Mesothelial cell of epicardium (in vitro differentiated cells): ENCODE measurements around the gene PRF1. TPM values are rescaled to one million over a fixed set of nuclear protein-coding genes. Genes with fewer than 3 reads are reported as not detected.

Experiments used
- DNase-seq, 2 experiments: peaks; one replicate each; pipeline ENCODE4 v3.0.0; 2021; ENCODE audit warnings: low spot score in 2 of 2; ENCODE audit not compliant: unreplicated experiment in 2 of 2
- H3K27ac Mint-ChIP-seq: 2 replicates; pipeline ENCODE4 v1.8.0; 2021; ENCODE audit warnings: mixed read lengths
- H3K27me3 Mint-ChIP-seq: 2 replicates; pipeline ENCODE4 v1.8.0; 2021; ENCODE audit warnings: low read depth, mixed read lengths
- H3K36me3 Mint-ChIP-seq: 2 replicates; pipeline ENCODE4 v1.8.0; 2021; ENCODE audit warnings: mixed read lengths
- H3K4me1 Mint-ChIP-seq: 2 replicates; pipeline ENCODE4 v1.8.0; 2021; ENCODE audit warnings: mixed read lengths
- H3K4me3 Mint-ChIP-seq: 2 replicates; pipeline ENCODE4 v1.8.0; 2021; ENCODE audit warnings: mild to moderate bottlenecking, moderate library complexity, mixed read lengths
- H3K9me3 Mint-ChIP-seq: 2 replicates; pipeline ENCODE4 v1.8.0; 2021; ENCODE audit warnings: mixed read lengths
- CTCF ChIP-seq: fragments of 200-600 bp; sonication (generic); IDR thresholded peaks from one replicate; pipeline ENCODE4 v1.5.0; 2021; ENCODE audit warnings: antibody characterized with exemption; ENCODE audit not compliant: unreplicated experiment
- total RNA-seq: library from RNA; stranded (reverse); gene quantifications from 3 replicates; pipeline ENCODE4 v1.2.1, GENCODE V29; 2021

PRF1 gene
- total RNA-seq, 1 donor from 2014 or later: 0.13 TPM

- no peak overlapping the region for H3K27ac Mint-ChIP-seq
- H3K4me3 Mint-ChIP-seq: no peak overlapping the region
- peaks cover 41% of the 10 kb centered on the region for H3K4me1 Mint-ChIP-seq
- H3K9me3 Mint-ChIP-seq: no peaks in the 10 kb centered on the region
- TF ChIP-seq CTCF: no peak
- peaks cover 24% of the 10 kb centered on the region for H3K27me3 Mint-ChIP-seq
- no peak for DNase-seq
- H3K36me3 Mint-ChIP-seq: no peaks in the 10 kb centered on the region
These were observed 16.1 kb downstream of the PRF1 start for GRCh38 chr10:70586348-70586930.

DNA sequence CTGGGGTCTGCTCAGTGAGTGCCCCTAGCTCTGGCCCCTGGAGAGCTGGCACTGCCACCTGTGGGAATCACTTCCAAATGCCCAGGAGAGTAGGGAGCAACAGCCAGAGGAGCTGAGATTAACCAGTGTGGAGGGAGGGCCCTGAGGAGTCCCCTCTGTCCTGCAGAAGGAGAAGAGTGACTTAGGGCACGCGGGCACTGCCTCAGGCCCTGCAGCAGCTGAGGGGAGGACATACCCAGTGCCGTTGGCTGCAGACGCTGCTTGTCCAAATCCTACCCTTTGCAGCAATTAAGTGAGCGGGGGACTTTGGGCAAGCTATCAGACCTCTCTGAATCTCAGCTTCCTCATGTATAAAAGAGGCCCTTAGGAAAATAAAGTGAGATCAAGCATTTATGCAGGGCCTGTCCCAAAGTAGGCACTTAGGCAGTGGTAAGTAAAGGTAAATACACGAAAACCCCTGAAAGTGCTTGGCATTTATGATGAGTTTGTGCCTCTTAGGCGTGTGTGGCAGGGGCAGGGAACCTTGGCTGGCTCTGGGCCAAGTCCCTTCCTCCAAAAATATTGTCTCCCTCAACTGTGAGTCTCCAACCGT, 16.9 kb downstream of the PRF1 start:
- no peak for DNase-seq
- H3K4me3 Mint-ChIP-seq: no peak overlapping the region
- peaks cover 37% of the 10 kb centered on the region for H3K4me1 Mint-ChIP-seq
- peaks cover 19% of the 10 kb centered on the region for H3K27me3 Mint-ChIP-seq
- peak overlapping the region; percentile 30 for H3K27ac Mint-ChIP-seq
- no peaks in the 10 kb centered on the region for H3K9me3 Mint-ChIP-seq
- TF ChIP-seq CTCF: no peak
- no peaks in the 10 kb centered on the region for H3K36me3 Mint-ChIP-seq

- peak overlapping the region; percentile 50 for H3K27ac Mint-ChIP-seq
- no peaks in the 10 kb centered on the region for H3K9me3 Mint-ChIP-seq
- H3K36me3 Mint-ChIP-seq: no peaks in the 10 kb centered on the region
- peak; percentile 53 to 69 for DNase-seq
- H3K27me3 Mint-ChIP-seq: peaks cover 18% of the 10 kb centered on the region
- H3K4me3 Mint-ChIP-seq: no peak overlapping the region
- peaks cover 37% of the 10 kb centered on the region for H3K4me1 Mint-ChIP-seq
- no peak for TF ChIP-seq CTCF
These were observed 17.5 kb downstream of the PRF1 start for GRCh38 chr10:70584909-70585544.

DNA sequence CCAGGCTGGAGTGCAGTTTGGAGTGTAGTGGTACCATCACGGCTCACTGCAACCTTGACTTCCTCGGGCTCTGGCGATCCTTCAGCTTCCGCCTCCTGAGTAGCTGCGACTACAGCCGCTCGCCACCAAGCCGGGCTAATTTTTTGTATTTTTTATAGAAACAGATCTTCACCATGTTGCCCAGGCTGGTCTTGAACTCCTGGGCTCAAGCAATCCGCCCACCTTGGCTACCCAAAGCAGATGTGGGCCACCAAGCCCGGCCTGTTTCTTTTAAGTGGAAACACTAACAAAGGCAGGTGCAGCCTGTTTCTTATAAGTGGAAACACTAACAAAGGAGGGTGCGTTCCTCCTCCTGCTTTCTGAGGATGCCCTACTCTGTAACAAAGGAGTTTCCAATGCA, 18.2 kb downstream of the PRF1 start:
- H3K36me3 Mint-ChIP-seq: no peaks in the 10 kb centered on the region
- DNase-seq: no peak
- no peak overlapping the region for H3K4me3 Mint-ChIP-seq
- no peaks in the 10 kb centered on the region for H3K9me3 Mint-ChIP-seq
- no peak for TF ChIP-seq CTCF
- H3K4me1 Mint-ChIP-seq: peaks cover 33% of the 10 kb centered on the region
- H3K27ac Mint-ChIP-seq: peak overlapping the region; percentile 50
- H3K27me3 Mint-ChIP-seq: peaks cover 12% of the 10 kb centered on the region

DNA sequence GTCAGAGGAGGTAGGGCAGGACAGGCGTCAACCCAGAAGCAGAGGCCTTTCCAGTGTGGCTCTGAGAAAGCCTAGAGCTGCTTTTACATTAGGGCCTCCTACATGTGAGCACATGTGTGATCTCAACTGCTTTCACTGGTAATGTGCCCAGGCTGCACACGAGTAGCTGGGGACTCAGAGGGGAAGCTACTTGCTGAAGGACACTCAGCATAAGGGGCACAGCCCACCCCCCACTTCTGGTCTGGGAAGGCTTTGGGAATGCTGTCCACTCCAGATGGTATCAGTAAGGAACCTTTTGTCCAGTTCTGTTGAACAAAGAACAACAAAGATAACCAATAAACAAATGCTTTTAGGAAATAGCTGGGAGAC, 18.9 kb downstream of the PRF1 start:
- no peaks in the 10 kb centered on the region for H3K9me3 Mint-ChIP-seq
- no peak for DNase-seq
- H3K36me3 Mint-ChIP-seq: no peaks in the 10 kb centered on the region

More for the DNA sequence above, 18.9 kb downstream of the PRF1 start:
- peaks cover 35% of the 10 kb centered on the region for H3K4me1 Mint-ChIP-seq
- H3K4me3 Mint-ChIP-seq: no peak overlapping the region
- H3K27ac Mint-ChIP-seq: peak overlapping the region; percentile 40
- TF ChIP-seq CTCF: no peak
- H3K27me3 Mint-ChIP-seq: peaks cover 5% of the 10 kb centered on the region
